Suppressor macrophage treated with lipopolysaccharide for 1 hour (primary cell): Measurements from ENCODE around the gene SYNGR3.
"Not testable (repeated sequence)": the region's sequence is repeated elsewhere in the genome, so short reads cannot be mapped to it uniquely, and the experiment has no call there.

Experiments used
- DNase-seq, 3 donors: peaks; one replicate each; pipeline ENCODE4 v3.0.0-alpha.2; 2020 to 2022

SYNGR3 gene

DNA sequence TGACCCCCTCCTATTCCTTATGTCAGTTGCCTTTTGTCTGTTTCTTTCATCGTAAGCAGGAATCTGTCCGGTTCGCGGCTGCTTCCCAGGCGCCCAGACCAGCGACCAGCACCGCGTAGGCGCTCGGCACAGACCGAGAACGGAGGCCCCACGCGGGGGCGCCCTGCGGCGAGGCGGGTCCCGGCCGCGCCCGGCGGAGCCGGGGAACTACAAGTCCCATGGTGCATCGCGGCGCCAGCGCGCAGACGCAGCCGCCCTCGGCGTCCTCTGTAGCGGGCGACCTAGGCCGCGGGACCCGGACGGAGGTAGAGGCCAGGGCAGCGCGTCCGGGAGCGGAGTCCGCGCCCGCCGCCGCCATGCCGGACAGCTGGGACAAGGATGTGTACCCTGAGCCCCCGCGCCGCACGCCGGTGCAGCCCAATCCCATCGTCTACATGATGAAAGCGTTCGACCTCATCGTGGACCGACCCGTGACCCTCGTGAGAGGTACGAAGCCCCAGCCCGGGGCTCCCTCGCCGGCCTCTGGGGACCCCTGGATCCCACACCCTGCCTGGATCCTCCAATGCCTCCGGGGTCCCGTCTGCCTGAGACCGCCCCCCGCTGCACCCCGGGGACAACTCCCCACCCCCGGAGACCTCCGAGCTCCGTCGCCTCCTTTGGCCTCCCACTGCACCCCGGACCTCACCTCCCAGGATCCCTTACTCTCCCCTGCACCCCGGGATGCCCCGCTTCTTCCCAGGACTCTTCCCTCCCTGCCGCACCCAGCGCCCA is 30.3 kb upstream of the SYNGR3 start, which contains the start of gene NDUFB10:
Gene NDUFB10 (plus strand): TSS at position 270 of the 771 bp plus-strand sequence. CDS start 87 bp downstream, at position 357.
- peak; percentile 95 to 99 (median 98) for DNase-seq

- no peak for DNase-seq
Observed at GRCh38 chr16:1960665-1961630, 28.8 kb upstream of the SYNGR3 start.

DNA sequence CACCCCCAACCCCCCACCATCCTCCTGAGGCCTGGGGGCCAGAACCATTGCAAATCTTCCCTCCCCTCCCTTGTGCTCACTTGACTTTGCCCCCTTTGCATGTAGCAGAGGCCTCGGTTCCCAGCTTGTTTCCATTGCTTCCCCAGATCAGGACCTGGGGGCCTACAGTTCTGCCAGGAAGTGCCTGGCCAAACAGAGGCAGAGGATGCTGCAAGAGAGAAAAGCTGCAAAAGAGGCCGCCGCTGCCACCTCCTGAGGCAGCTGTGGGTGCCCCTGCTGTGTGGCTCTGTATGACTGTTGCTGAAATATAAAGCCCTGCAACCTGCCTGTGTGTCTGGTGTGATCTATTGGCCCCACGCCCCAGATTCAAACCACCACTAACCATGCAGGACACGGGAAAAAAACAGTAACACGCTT is 28.1 kb upstream of the SYNGR3 start:
- no peak for DNase-seq

DNA sequence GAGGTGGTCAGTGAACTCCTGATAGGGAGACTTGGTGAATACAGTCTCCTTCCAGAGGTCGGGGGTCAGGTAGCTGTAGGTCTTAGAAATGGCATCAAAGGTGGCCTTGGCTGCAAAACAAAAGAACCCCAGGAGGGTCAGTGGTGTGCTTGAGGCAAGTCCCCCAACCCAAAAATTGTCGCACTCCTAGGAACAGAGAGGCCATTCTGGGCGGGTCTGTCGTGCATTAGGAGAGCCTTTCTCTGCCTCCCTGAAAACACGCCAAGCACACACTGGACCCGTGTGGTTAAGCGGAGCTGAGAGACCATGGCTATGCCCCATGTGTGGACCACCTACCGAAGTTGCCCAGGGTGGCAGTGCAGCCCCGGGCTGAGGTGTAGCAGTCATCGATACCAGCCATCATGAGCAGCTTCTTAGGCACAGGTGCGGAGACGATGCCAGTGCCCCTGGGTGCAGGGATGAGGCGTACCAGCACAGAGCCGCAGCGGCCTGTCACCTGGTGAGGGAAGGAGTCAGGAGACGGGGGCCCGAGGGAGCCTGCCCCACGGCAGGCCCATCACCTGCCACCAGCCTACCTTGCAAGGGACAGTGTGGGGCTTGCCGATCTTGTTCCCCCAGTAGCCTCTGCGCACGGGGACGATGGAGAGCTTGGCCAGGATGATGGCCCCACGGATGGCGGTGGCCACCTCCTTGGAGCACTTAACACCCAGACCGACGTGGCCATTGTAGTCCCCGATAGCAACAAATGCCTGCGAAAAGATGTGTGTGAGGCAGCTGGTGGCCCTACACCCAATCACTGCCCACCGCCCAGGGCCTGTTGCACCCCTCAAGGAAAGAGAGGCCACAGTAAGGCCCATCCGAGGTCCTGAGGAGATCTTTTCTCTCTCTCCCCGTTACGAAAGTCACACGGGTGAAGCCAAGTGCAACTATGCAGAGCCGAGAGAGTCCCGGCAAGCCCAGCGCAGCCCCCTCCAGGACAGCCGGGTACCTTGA is 27.3 kb upstream of the SYNGR3 start:
- DNase-seq, result not testable (repeated sequence)

DNA sequence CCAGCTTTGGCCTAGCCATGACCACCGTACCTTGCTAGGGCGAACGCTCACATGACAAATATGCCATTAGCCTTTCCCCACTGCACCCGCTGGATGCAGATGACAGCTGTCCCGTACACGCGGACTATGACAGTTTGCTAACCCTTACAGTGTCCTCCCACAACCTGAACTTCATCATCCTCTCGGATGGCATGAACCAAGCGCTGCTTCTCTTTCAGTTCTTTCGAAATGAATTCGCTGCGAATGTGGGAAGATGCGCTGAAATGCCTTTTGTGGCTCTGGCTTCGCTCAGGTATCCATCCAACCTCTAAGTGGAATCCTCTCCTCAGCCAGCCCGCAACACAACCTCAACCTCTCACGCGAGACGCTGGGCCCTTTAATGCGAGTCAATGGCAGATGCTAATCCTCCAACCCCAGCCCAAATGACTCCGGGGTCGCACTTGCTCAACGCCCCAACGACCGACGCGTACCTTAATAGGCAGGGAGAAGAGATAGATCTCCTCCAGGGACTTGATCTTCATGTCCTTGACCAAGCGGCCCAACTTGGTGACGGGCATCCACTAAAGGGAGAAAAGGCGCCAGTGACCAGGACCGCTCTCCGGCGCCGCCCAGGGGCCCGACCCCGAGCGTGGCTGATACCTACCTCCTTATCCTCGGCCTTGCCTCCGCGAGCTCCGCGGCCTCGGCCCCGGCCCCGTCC is 25.8 kb upstream of the SYNGR3 start:
- DNase-seq, result peak; percentile 54 to 79 (median 55)

GRCh38 chr16:1964506-1965395 is 25.0 kb upstream of the SYNGR3 start, which contains the start of gene RPS2:
TSS of gene RPS2 (minus strand) at chr16:1964826. CDS start at chr16:1964625, 201 bp downstream.
- DNase-seq, result peak; percentile 100

DNA sequence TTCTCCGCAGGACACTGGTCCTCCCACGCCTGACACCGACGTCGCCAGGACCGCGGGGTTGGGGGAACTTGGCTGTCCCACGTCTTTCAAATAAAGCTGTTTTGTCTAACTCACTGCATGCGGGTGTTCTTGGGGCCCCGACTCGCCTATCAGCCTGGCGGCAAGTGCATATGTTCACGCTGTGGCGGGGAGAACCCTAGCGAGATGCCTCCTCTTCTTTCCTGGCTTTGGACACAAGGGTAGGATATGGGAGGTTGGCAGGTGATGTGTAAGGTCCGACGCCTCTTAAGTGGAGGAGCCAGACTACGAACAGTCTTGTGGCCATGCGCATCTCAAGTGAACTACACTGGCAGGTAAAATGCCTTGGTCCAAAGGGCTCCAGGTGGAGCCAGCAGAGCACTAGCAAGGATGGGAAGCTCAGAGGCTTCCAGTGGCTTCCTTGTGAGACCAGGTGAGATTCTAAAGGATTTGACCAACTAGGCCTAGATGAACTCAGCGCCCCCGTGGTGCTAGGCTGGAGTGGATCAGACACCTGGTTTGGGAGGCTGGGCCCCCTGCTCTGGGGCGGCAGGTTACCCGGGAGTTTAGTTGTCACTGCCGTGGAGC is 24.3 kb upstream of the SYNGR3 start:
- peak in 2 of 3 donors; percentile 24 to 51 for DNase-seq

DNA sequence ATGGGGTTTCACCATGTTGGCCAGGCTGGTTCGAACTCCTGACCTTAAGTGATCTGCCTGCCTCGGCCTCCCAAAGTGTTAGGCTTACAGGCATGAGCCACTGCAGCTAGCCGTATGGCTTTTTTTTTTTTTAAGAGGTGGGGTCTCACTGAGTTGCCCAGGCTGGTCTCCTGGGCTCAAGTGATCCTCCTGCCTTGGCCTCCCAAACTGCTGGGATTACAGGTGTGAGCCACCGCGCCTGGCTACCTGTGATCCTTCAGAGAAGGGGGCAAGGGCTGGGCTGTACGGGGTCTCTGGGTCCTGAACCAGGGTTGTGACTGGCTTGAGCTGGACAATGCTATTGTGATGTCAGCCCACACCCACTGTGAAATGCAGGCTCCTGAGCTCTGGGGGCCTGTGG is 23.3 kb upstream of the SYNGR3 start, which contains the start of gene RNF151:
Gene RNF151 (plus strand): TSS at position 397 of the 400 bp plus-strand sequence. CDS start 26 bp downstream, outside the sequence.
- no peak for DNase-seq

DNA sequence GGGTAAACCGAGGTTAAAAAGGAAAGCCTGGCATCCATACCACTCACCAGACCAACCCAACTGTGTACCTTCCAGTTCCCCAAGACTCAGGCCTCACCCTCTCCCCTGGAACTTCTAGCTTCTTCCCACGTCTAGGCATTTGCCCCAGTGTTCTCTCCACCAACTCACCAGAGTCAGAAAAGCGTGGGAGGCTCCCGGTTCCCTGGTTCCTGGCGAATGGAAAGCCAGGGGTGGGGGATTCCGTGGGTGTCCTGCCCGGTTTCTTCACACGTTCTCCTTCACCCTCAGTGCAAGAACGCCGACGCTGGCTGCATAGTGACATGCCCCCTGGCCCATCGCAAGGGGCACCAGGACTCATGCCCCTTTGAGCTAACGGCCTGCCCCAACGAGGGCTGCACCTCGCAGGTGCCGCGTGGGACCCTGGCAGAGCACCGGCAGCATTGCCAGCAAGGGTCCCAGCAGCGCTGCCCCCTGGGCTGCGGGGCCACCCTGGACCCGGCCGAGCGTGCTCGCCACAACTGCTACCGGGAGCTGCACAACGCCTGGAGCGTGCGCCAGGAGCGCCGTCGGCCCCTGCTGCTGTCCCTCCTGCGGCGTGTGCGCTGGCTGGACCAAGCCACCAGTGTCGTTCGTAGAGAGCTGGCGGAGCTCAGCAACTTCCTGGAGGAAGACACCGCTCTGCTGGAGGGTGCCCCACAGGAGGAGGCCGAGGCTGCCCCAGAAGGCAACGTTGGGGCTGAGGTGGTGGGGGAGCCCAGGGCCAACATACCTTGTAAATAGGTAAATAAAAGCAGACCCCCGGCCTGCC is 21.4 kb upstream of the SYNGR3 start:
- DNase-seq, result no peak

DNA sequence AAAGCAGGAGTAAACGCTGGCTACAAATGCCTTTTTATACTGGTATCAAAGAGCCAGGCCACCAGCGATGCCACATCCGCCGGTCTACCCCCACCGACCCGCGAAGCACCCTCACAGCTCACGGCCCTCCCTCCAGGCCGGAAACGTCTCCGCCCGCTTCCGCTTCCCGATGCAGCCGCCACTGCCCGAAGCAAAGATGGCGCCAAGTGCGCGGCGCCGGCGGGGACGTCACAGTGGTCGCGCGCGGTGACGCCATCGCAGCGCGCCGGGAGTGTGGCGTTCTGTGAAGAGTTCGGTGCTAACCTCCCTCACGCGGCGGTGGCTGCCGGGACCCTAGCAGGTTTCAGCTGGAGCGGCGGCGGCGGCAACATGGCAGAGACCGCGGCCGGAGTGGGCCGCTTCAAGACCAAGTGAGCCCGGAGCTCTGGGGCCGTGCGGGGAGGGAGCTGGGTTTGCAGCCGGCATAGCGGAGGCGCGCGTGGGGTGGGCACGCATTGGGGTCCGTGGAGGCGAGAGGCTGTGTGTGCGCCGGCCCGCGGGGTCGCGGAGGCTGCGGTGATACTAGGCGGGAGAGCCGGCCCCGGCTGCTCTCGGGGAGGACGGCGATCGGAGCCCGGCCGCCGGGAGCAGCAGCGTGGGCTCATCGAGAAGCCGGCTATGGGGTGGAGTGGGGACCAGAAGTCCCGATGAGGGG is 17.8 kb upstream of the SYNGR3 start, which contains the start of gene TBL3:
Gene TBL3 (plus strand): TSS at position 258 of the 694 bp plus-strand sequence. CDS start 112 bp downstream, at position 370.
- peak; percentile 96 to 97 (median 97) for DNase-seq

GRCh38 chr16:1972490-1972877 is 17.3 kb upstream of the SYNGR3 start:
- DNase-seq, result peak; percentile 38 to 74 (median 63)

DNA sequence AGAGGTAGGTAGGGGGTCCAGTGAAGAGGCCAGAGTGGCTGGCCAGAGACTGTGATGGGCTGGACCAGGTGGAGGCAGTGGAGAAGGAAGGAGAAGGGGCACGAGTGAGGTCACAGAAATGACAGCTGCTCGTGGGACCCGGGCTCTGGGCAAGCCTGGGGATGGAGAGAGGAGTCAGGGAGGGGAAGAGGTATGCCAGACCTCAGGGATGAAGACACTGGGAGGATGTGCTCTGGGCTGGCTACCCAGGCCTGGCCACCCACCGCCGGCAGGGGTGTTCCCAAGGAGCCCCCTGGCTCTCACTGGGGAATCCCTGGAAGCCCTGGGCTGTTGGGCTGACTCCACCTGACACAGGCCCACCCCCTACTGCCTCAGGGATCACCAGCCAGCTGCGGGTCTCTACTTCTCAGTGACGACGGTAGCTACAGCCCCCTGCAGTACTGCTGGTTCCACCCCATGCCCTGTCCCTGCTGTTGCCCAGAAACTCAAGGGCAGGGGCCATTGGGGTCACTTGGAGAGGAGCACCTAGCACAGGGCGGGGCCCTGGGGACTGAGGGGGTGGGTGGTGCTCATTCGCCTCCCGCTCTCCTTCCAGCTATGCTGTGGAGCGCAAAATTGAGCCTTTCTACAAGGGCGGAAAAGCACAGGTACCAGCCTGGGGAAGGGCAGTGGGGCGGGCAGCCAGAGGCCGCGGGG is 16.2 kb upstream of the SYNGR3 start:
- DNase-seq, result no peak

GRCh38 chr16:1974157-1975070 is 15.4 kb upstream of the SYNGR3 start:
- DNase-seq, result no peak

DNA sequence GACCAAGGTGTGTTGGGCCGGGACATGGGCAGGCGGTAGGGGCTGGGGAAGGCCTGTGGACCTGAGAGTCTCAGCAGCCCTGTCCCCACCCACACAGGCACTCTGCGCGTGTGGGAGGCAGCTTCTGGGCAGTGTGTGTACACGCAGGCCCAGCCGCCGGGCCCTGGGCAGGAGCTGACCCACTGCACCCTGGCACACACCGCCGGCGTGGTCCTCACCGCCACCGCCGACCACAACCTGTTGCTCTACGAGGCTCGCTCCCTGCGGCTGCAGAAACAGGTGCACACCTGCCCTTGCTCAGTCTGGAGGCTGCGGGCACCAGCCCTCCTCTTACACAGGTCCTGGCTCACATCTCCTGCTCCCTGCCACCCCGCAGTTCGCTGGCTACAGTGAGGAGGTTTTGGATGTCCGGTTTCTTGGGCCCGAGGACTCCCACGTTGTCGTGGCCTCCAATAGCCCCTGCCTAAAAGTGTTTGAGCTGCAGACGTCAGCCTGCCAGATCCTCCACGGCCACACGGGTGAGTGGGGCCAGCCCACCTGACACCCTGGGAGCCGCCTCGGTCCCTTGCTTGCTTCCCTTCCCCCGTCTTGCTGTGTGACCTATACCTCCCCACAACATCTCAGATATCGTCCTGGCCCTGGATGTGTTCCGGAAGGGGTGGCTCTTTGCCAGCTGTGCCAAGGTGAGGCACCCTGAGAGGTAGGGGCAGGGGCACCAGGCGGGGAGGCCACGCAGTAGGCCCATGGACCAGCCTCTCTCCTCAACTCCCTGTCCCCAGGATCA is 14.1 kb upstream of the SYNGR3 start:
- no peak for DNase-seq

DNA sequence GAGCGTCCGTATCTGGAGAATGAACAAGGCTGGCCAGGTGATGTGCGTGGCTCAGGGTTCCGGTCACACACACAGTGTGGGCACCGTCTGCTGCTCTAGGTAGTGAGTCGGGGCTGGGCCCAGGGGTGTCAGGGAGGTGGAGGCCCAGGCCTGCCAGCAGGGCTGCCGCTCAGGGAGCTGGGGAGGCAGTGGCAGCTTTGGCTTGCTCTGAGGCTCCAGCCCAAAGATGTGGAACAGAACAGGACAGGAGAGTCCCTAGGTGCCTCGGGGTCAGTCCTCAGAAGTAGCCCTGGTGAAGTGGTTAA is 13.6 kb upstream of the SYNGR3 start:
- DNase-seq, result no peak
